Muscle of leg (tissue), 11 donors: ENCODE measurements around the gene SLC25A41. TPM values are rescaled to one million over a fixed set of nuclear protein-coding genes. Genes with fewer than 3 reads are reported as not detected.

Experiments used
- DNase-seq: peaks from one replicate; pipeline ENCODE4 v3.0.0; 2013
- H3K27ac ChIP-seq: one replicate; pipeline ENCODE4 v1.5.1; 2013; ENCODE audit warnings: mild to moderate bottlenecking, low read length, control low read depth
- H3K27me3 ChIP-seq: one replicate; pipeline ENCODE4 v1.6.1; 2013; ENCODE audit warnings: low read length; ENCODE audit not compliant: control insufficient read depth, insufficient read depth
- H3K36me3 ChIP-seq: one replicate; pipeline ENCODE4 v1.6.1; 2013; ENCODE audit warnings: low read length; ENCODE audit not compliant: control insufficient read depth, insufficient read depth
- H3K4me1 ChIP-seq: one replicate; pipeline ENCODE4 v1.6.1; 2013; ENCODE audit warnings: low read length; ENCODE audit not compliant: control insufficient read depth, insufficient read depth
- H3K4me3 ChIP-seq: one replicate; pipeline ENCODE4 v1.5.1; 2013; ENCODE audit warnings: low read length, control low read depth
- H3K9me3 ChIP-seq: replicated peaks from 2 replicates; pipeline ENCODE4 v1.6.1; 2013; ENCODE audit warnings: low read depth, low read length; ENCODE audit not compliant: control insufficient read depth
- WGBS: methylation state at CpG from one replicate; pipeline ENCODE4 v1.1.5; 2013; ENCODE audit warnings: missing lambda C conversion rate; ENCODE audit not compliant: insufficient coverage; 5-methylcytosine and 5-hydroxymethylcytosine counted together
- polyA plus RNA-seq, 8 donors: library from polyadenylated mRNA; unstranded; fragments of 120-200 nt; gene quantifications; one replicate each; pipeline versions ENCODE4 v1.2.1 to v1.2.3, GENCODE V29; 2013; ENCODE audit warnings: inconsistent platforms in 1 of 8, low replicate concordance in 1 of 8; ENCODE audit not compliant: insufficient read length in 8 of 8, insufficient read depth in 1 of 8
- total RNA-seq: library from RNA; stranded (reverse); fragments of 120-200 nt; gene quantifications from one replicate; pipeline ENCODE4 v1.2.4, GENCODE V29; 2013

SLC25A41 gene
- total and polyA plus RNA-seq, 9 donors: 0.19 to 0.71 (median 0.48) TPM

GRCh38 chr19:6460099-6460884 is 26.7 kb upstream of the SLC25A41 start:
- under 1% methylated on average over 36 of the region's 57 CpGs for WGBS
- peaks cover 8% of the 10 kb centered on the region for H3K36me3 ChIP-seq
- H3K9me3 ChIP-seq: peaks cover 3% of the 10 kb centered on the region
- peak; percentile 100 for DNase-seq
- H3K27ac ChIP-seq: peak overlapping the region; percentile 77
- H3K27me3 ChIP-seq: peaks cover 26% of the 10 kb centered on the region
- H3K4me3 ChIP-seq: peak overlapping the region; percentile 77
- peaks cover 17% of the 10 kb centered on the region for H3K4me1 ChIP-seq

- DNase-seq: peak; percentile 92
- H3K27me3 ChIP-seq: peaks cover 18% of the 10 kb centered on the region
- peaks cover 17% of the 10 kb centered on the region for H3K4me1 ChIP-seq
- peaks cover 16% of the 10 kb centered on the region for H3K36me3 ChIP-seq
- H3K27ac ChIP-seq: peak within 1 kb of the TSS; percentile 77
- H3K9me3 ChIP-seq: peaks cover 10% of the 10 kb centered on the region
- under 1% methylated on average over 46 of the region's 70 CpGs for WGBS
- peak within 1 kb of the TSS; percentile 77 for H3K4me3 ChIP-seq
Observed at GRCh38 chr19:6459262-6460098, 25.9 kb upstream of the SLC25A41 start, which contains the start of gene SLC25A23. SLC25A23 (minus strand) TSS chr19:6459792; CDS start chr19:6459628, 164 bp downstream.

- Histone ChIP-seq H3K9me3 (peaks cover 17% of the 10 kb centered on the region), H3K4me1 (peaks cover 13% of the 10 kb centered on the region), H3K27ac (no peak overlapping the region), H3K36me3 (peaks cover 23% of the 10 kb centered on the region), H3K27me3 (peaks cover 11% of the 10 kb centered on the region), H3K4me3 (peak overlapping the region; percentile 26)
- 36% methylated on average over 14 of the region's 16 CpGs for WGBS
- no peak for DNase-seq
Observed at GRCh38 chr19:6458695-6459261, 25.2 kb upstream of the SLC25A41 start.

- Histone ChIP-seq H3K27me3 (peaks cover 5% of the 10 kb centered on the region), H3K4me3 (no peak overlapping the region), H3K36me3 (peaks cover 25% of the 10 kb centered on the region), H3K4me1 (peaks cover 13% of the 10 kb centered on the region), H3K9me3 (peaks cover 18% of the 10 kb centered on the region), H3K27ac (no peak overlapping the region)
- 71% methylated on average over 6 of the region's 17 CpGs for WGBS
- DNase-seq: no peak
Observed at GRCh38 chr19:6457958-6458694, 24.6 kb upstream of the SLC25A41 start.

GRCh38 chr19:6455924-6456323 is 22.4 kb upstream of the SLC25A41 start:
- no peak overlapping the region for H3K4me3 ChIP-seq
- WGBS: 97% methylated on average over 9 of the region's 15 CpGs
- H3K27me3 ChIP-seq: no peaks in the 10 kb centered on the region
- peaks cover 30% of the 10 kb centered on the region for H3K36me3 ChIP-seq
- no peak for DNase-seq
- no peak overlapping the region for H3K27ac ChIP-seq
- H3K4me1 ChIP-seq: peaks cover 13% of the 10 kb centered on the region
- peaks cover 18% of the 10 kb centered on the region for H3K9me3 ChIP-seq

- no peak overlapping the region for H3K4me3 ChIP-seq
- peaks cover 33% of the 10 kb centered on the region for H3K36me3 ChIP-seq
- peaks cover 6% of the 10 kb centered on the region for H3K4me1 ChIP-seq
- DNase-seq: no peak
- 100% methylated on average over 3 of the region's 11 CpGs for WGBS
- no peaks in the 10 kb centered on the region for H3K27me3 ChIP-seq
- H3K9me3 ChIP-seq: peaks cover 18% of the 10 kb centered on the region
- H3K27ac ChIP-seq: no peak overlapping the region
Observed at GRCh38 chr19:6453951-6454565, 20.5 kb upstream of the SLC25A41 start.

- DNase-seq: no peak
- Histone ChIP-seq H3K36me3 (peaks cover 33% of the 10 kb centered on the region), H3K4me1 (no peaks in the 10 kb centered on the region), H3K9me3 (peaks cover 18% of the 10 kb centered on the region), H3K27me3 (no peaks in the 10 kb centered on the region), H3K4me3 (no peak overlapping the region), H3K27ac (no peak overlapping the region)
- no CpG with 5 or more reads among the region's 2 CpGs for WGBS
Observed at GRCh38 chr19:6452899-6453298, 19.3 kb upstream of the SLC25A41 start.

- no peaks in the 10 kb centered on the region for H3K27me3 ChIP-seq
- 96% methylated on average over 18 of the region's 19 CpGs for WGBS
- no peak for DNase-seq
- peaks cover 18% of the 10 kb centered on the region for H3K9me3 ChIP-seq
- no peak overlapping the region for H3K4me3 ChIP-seq
- no peak overlapping the region for H3K27ac ChIP-seq
- H3K36me3 ChIP-seq: peaks cover 33% of the 10 kb centered on the region
- H3K4me1 ChIP-seq: no peaks in the 10 kb centered on the region
Observed at GRCh38 chr19:6452223-6452614, 18.7 kb upstream of the SLC25A41 start.

- Histone ChIP-seq H3K9me3 (peaks cover 18% of the 10 kb centered on the region), H3K4me3 (no peak overlapping the region), H3K27ac (no peak overlapping the region), H3K27me3 (no peaks in the 10 kb centered on the region), H3K36me3 (peaks cover 33% of the 10 kb centered on the region), H3K4me1 (no peaks in the 10 kb centered on the region)
- 80% methylated on average over 1 of the region's 7 CpGs for WGBS
- no peak for DNase-seq
Observed at GRCh38 chr19:6451583-6452222, 18.1 kb upstream of the SLC25A41 start.
